CD14-positive monocyte (primary cell): Measurements from ENCODE around the gene OPTC. TPM values are rescaled to one million over a fixed set of nuclear protein-coding genes. Genes with fewer than 3 reads are reported as not detected.

Source experiments
- DNase-seq, 3 donors: peaks; one replicate each; pipeline ENCODE4 v3.0.0-alpha.2; 2011 to 2022
- H2AFZ ChIP-seq: 2 replicates; pipeline ENCODE4 v1.6.0; 2012; ENCODE audit warnings: mild to moderate bottlenecking, low read depth, low read length, inconsistent platforms; ENCODE audit not compliant: insufficient read depth, poor library complexity, severe bottlenecking
- H3K27ac ChIP-seq, 2 donors: 1 replicate in 1 of 2; 2 replicates in 1 of 2; pipeline ENCODE4 v1.5.1; 2012 to 2013; ENCODE audit warnings: low read length in 2 of 2, control low read depth in 1 of 2, inconsistent platforms in 1 of 2, low read depth in 1 of 2, mild to moderate bottlenecking in 1 of 2
- H3K27me3 ChIP-seq, 2 donors: one replicate each; pipeline versions ENCODE4 v1.6.0 to v1.6.1; 2011 to 2013; ENCODE audit warnings: low read length in 2 of 2; ENCODE audit not compliant: control insufficient read depth in 2 of 2, insufficient read depth in 2 of 2
- H3K36me3 ChIP-seq, 2 donors: replicated peaks in 1 of 2; 1 replicate in 1 of 2; 2 replicates in 1 of 2; pipeline versions ENCODE4 v1.5.1 to v1.6.1; 2012 to 2013; ENCODE audit warnings: low read length in 2 of 2, control low read depth in 1 of 2, inconsistent platforms in 1 of 2, mild to moderate bottlenecking in 1 of 2; ENCODE audit not compliant: insufficient read depth in 2 of 2, control insufficient read depth in 1 of 2
- H3K4me1 ChIP-seq, 2 donors: 1 replicate in 1 of 2; 2 replicates in 1 of 2; pipeline versions ENCODE4 v1.5.1 to v1.6.1; 2012 to 2013; ENCODE audit warnings: low read length in 2 of 2, control low read depth in 1 of 2, inconsistent platforms in 1 of 2, mild to moderate bottlenecking in 1 of 2, moderate library complexity in 1 of 2; ENCODE audit not compliant: insufficient read depth in 2 of 2, control insufficient read depth in 1 of 2
- H3K4me2 ChIP-seq: replicated peaks from 2 replicates; pipeline ENCODE3; 2012; ENCODE audit warnings: low read length, moderate library complexity, mild to moderate bottlenecking; ENCODE audit not compliant: poor library complexity, severe bottlenecking; ENCODE audit errors: extremely low read depth
- H3K4me3 ChIP-seq, 3 experiments: fragments of 200-600 bp in 1 of 3; sonication (generic) in 1 of 3; replicated peaks in 1 of 3; 1 replicate in 2 of 3; 2 replicates in 1 of 3; pipeline ENCODE4 v1.5.1; 2011 to 2013; ENCODE audit warnings: low read length in 3 of 3, mild to moderate bottlenecking in 3 of 3, control low read depth in 2 of 3, low read depth in 2 of 3, inconsistent platforms in 1 of 3, moderate library complexity in 1 of 3
- H3K79me2 ChIP-seq: 2 replicates; pipeline ENCODE4 v1.6.0; 2012; ENCODE audit warnings: mild to moderate bottlenecking, control low read depth, inconsistent platforms, low read length, moderate library complexity; ENCODE audit not compliant: insufficient read depth
- H3K9ac ChIP-seq: 2 replicates; pipeline ENCODE4 v1.6.0; 2017; ENCODE audit warnings: low read length, mild to moderate bottlenecking; ENCODE audit not compliant: insufficient read depth, poor library complexity, severe bottlenecking
- H3K9me3 ChIP-seq, 2 donors: replicated peaks in 1 of 2; 1 replicate in 1 of 2; 2 replicates in 1 of 2; pipeline versions ENCODE4 v1.5.1 to v1.6.1; 2012 to 2013; ENCODE audit warnings: low read length in 2 of 2, control low read depth in 1 of 2; ENCODE audit not compliant: control insufficient read depth in 1 of 2, insufficient read depth in 1 of 2
- H4K20me1 ChIP-seq: 2 replicates; pipeline ENCODE4 v1.6.0; 2012; ENCODE audit warnings: mild to moderate bottlenecking, low read length, control low read depth, moderate library complexity; ENCODE audit not compliant: insufficient read depth
- H3K27ac Mint-ChIP-seq, 7 donors: one replicate each; pipeline ENCODE4 v1.8.0; 2020; ENCODE audit warnings: mild to moderate bottlenecking in 7 of 7, mixed read lengths in 7 of 7, moderate library complexity in 6 of 7, inconsistent platforms in 2 of 7
- H3K27me3 Mint-ChIP-seq, 3 donors: one replicate each; pipeline ENCODE4 v1.8.0; 2021 to 2022; ENCODE audit warnings: low read depth in 3 of 3, mild to moderate bottlenecking in 3 of 3, mixed read lengths in 3 of 3, moderate library complexity in 3 of 3, inconsistent platforms in 1 of 3
- H3K36me3 Mint-ChIP-seq, 2 donors: one replicate each; pipeline ENCODE4 v1.8.0; 2020; ENCODE audit warnings: mixed read lengths in 2 of 2, inconsistent platforms in 1 of 2, mild to moderate bottlenecking in 1 of 2
- H3K4me1 Mint-ChIP-seq: one replicate; pipeline ENCODE4 v1.8.0; 2020; ENCODE audit warnings: mild to moderate bottlenecking, mixed read lengths
- H3K4me3 Mint-ChIP-seq, 2 donors: one replicate each; pipeline ENCODE4 v1.8.0; 2020; ENCODE audit warnings: mild to moderate bottlenecking in 2 of 2, mixed read lengths in 2 of 2, moderate library complexity in 1 of 2
- H3K9me3 Mint-ChIP-seq, 7 donors: one replicate each; pipeline ENCODE4 v1.8.0; 2020 to 2022; ENCODE audit warnings: mixed read lengths in 7 of 7, mild to moderate bottlenecking in 6 of 7, moderate library complexity in 6 of 7, inconsistent platforms in 2 of 7
- CTCF ChIP-seq: fragments of 200-600 bp; IDR thresholded peaks from one replicate; pipeline ENCODE4 v1.8.0; 2022; ENCODE audit warnings: antibody characterized with exemption, mild to moderate bottlenecking
- WGBS: methylation state at CpG from one replicate; pipeline ENCODE4 v1.1.5; 2013; ENCODE audit warnings: missing lambda C conversion rate; ENCODE audit not compliant: insufficient coverage; 5-methylcytosine and 5-hydroxymethylcytosine counted together
- intact Hi-C, 2 donors: fragments of 100-400 bp; cut with micrococcal nuclease; formaldehyde crosslinking; loops; one replicate each; pipeline versions ENCODE4 v1.15.0 to v1.15.1; 2023
- polyA plus RNA-seq, 3 donors: library from polyadenylated mRNA; depleted of rRNA in 1 of 3; unstranded in 2 of 3; stranded (reverse) in 1 of 3; fragments of 300-500 nt in 2 of 3; fragments of >200 nt in 1 of 3; fragmentation: Illumina TruSeq in 2 of 3; gene quantifications; 1 replicate in 2 of 3; 2 replicates in 1 of 3; pipeline ENCODE4 v1.2.3, GENCODE V29; 2012 to 2021

Gene OPTC
- polyA plus RNA-seq, 3 donors: not detected

GRCh38 chr1:203450479-203451149 lies 43.3 kb upstream of the OPTC start:
- Mint-ChIP-seq H3K27me3 (peaks cover 17 to 31% (median 24%) of the 10 kb centered on the region in 3 donors), H3K4me1 (peaks cover 15% of the 10 kb centered on the region), H3K27ac (no peak overlapping the region), H3K36me3 (no peaks in the 10 kb centered on the region), H3K9me3 (peaks cover 0 to 4% (median 0%) of the 10 kb centered on the region in 7 donors), H3K4me3 (peak overlapping the region in 1 of 2 donors; percentile 44)
- Histone ChIP-seq H4K20me1 (no peaks in the 10 kb centered on the region), H3K9ac (no peak overlapping the region), H3K4me2 (no peak overlapping the region), H3K27ac (no peak overlapping the region), H3K4me1 (peaks cover 13% of the 10 kb centered on the region in 2 donors), H3K27me3 (no peaks in the 10 kb centered on the region), H3K9me3 (no peaks in the 10 kb centered on the region), H2AFZ (no peak overlapping the region), H3K36me3 (no peaks in the 10 kb centered on the region), H3K79me2 (no peaks in the 10 kb centered on the region), H3K4me3 (no peak overlapping the region)
- intact Hi-C loops: no loop called here
- no peak for DNase-seq
- TF ChIP-seq CTCF: no peak
- 97% methylated on average over 9 of the region's 17 CpGs for WGBS

- Mint-ChIP-seq H3K27me3 (peaks cover 15 to 34% (median 25%) of the 10 kb centered on the region in 3 donors), H3K4me3 (no peak overlapping the region), H3K4me1 (peaks cover 12% of the 10 kb centered on the region), H3K27ac (no peak overlapping the region), H3K36me3 (no peaks in the 10 kb centered on the region), H3K9me3 (no peaks in the 10 kb centered on the region)
- intact Hi-C loops: no loop called here
- Histone ChIP-seq H3K4me1 (peaks cover 6% of the 10 kb centered on the region in 2 donors), H3K9ac (no peak overlapping the region), H2AFZ (no peak overlapping the region), H4K20me1 (no peaks in the 10 kb centered on the region), H3K9me3 (no peaks in the 10 kb centered on the region), H3K79me2 (no peaks in the 10 kb centered on the region), H3K27ac (no peak overlapping the region), H3K36me3 (no peaks in the 10 kb centered on the region), H3K27me3 (no peaks in the 10 kb centered on the region), H3K4me3 (no peak overlapping the region), H3K4me2 (no peak overlapping the region)
- WGBS: no CpG with 5 or more reads among the region's 2 CpGs
- DNase-seq: no peak
- TF ChIP-seq CTCF: no peak
These were observed 41.8 kb upstream of the OPTC start for GRCh38 chr1:203451836-203452784.
